Measurements from ENCODE around the gene LACTBL1.
"Not testable (repeated sequence)": the region's sequence is repeated elsewhere in the genome, so short reads cannot be mapped to it uniquely, and the experiment has no call there.

LACTBL1 gene

DNA sequence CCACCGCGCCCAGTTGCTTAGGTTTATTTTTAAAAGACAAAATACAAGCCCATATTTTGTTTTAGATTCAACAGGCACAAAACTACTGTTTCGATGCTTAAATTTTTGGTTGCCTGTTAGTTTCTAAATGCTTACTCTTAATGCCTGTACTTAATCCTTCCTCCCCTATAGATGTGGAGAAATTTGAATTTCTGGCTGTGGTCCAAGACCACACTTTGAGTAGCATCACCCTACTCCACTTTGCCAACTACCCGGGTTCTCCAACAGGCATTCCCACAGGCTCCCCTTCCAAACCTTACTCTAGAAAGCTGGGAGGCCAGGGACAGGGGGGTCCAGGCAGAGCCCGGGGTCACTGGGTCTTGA is 20.0 kb downstream of the LACTBL1 start:
- H3K4me3 ChIP-seq (replicated peaks; ENCODE audit: low read depth, low read length) = no peak overlapping the region
- DNase-seq (ENCODE audit: low read depth) = no peak
- TF ChIP-seq, protein P1, sequence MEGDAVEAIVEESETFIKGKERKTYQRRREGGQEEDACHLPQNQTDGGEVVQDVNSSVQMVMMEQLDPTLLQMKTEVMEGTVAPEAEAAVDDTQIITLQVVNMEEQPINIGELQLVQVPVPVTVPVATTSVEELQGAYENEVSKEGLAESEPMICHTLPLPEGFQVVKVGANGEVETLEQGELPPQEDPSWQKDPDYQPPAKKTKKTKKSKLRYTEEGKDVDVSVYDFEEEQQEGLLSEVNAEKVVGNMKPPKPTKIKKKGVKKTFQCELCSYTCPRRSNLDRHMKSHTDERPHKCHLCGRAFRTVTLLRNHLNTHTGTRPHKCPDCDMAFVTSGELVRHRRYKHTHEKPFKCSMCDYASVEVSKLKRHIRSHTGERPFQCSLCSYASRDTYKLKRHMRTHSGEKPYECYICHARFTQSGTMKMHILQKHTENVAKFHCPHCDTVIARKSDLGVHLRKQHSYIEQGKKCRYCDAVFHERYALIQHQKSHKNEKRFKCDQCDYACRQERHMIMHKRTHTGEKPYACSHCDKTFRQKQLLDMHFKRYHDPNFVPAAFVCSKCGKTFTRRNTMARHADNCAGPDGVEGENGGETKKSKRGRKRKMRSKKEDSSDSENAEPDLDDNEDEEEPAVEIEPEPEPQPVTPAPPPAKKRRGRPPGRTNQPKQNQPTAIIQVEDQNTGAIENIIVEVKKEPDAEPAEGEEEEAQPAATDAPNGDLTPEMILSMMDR (IDR thresholded peaks at IDR 0.05; ENCODE audit: low read length, missing control alignments) = no peak

DNA sequence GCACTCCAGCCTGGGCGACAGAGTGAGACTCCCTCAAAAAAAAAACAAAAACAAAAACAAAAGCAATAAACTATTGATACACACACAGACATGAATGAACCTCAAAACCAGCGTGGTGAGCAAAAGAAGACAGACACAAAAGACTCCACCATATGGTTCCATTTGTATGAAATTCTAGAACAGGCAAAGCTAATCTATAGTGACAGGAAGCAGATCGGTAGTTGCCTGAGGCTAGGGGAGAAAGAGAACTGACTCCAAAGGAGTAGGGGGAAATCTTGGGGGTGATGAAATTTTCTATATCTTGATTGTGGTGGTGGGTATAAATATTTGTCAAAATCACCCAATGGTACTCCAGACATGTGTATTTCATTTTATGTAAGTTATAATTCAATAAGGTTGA is 20.9 kb downstream of the LACTBL1 start:
- no peak for DNase-seq (ENCODE audit: low read depth)
- TF ChIP-seq, protein P1 (IDR thresholded peaks at IDR 0.05; ENCODE audit: low read length, missing control alignments) = no peak
- H3K4me3 ChIP-seq (replicated peaks; ENCODE audit: low read depth, low read length) = no peak overlapping the region

DNA sequence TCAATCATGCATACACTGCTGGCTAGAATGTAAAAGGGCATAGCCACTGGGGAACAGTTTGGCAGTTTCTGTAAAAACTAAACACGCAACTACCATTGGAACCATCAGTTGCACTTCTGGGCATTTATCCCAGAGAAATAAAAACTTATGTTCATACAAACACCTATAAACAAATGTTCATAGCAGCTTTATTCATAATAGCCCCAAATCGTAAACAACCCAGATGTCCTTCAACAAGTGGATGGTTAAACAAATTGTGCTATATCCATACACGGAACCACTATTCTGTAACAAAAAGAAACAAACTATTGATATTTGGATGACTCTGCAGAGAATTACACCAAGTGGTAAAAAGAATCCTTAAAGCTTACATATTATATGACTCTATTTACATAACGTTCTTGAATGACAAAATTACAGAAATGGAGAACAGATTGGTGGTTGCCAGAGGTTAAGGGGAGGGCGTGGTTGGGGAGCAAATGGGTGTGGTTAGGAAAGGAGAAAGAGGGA is 22.8 kb downstream of the LACTBL1 start:
- H3K4me3 ChIP-seq (replicated peaks; ENCODE audit: low read depth, low read length) = no peak overlapping the region
- TF ChIP-seq, protein P1 (IDR thresholded peaks at IDR 0.05; ENCODE audit: low read length, missing control alignments) = no peak
- no peak for DNase-seq (ENCODE audit: low read depth)

DNA sequence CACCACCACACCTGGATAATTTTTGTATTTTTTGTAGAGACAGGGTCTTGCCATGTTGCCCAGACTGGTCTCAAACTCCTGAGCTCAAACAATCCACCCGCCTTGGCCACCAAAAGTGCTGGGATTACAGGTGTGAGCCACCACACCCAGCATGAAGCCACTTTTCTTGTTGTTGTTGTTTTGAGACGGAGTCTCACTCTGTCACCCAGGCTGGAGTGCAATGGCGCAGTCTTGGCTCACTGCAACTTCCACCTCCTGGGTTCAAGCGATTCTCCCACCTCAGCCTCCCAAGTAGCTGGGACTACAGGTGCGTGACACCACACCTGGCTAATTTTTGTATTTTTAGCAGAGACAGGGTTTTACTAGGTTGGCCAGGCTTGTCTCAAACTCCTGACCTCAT is 27.5 kb downstream of the LACTBL1 start:
- not testable (repeated sequence) for DNase-seq (ENCODE audit: low read depth); H3K4me3 ChIP-seq (replicated peaks; ENCODE audit: low read depth, low read length)

DNA sequence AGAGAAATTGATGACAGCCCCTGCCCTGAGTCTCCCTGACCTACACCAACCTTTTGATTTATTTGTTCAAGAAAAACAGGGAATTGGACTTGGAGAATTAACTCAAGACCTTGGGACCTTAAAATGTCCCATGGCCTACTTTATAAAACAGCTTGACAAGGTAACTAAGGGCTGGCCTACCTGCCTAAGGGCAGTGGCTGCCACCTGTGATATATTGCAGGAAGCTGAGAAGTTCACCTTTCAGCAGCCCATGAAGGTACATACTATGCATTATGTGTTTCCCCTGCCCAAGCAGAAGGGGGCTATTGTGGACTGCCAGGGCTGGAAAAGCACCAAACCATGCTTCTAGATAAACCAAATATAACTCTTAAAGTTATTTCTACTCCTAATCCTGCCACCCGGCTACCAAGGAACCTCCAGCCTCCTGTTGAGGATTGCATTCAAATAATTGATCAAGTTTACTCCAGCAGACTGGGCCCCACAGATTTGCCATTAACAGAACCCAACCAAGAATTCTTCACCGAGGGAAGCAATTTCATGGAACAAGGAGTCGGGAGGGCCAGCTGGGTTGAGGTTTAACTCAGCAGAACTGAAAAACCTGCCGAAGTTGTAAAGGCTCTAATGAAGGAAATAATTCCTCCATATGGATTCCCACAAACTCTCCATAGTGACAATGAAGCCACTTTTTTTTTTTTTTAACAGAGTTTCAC is 28.2 kb downstream of the LACTBL1 start:
- no peak for DNase-seq (ENCODE audit: low read depth)
- H3K4me3 ChIP-seq (replicated peaks; ENCODE audit: low read depth, low read length) = no peak overlapping the region

DNA sequence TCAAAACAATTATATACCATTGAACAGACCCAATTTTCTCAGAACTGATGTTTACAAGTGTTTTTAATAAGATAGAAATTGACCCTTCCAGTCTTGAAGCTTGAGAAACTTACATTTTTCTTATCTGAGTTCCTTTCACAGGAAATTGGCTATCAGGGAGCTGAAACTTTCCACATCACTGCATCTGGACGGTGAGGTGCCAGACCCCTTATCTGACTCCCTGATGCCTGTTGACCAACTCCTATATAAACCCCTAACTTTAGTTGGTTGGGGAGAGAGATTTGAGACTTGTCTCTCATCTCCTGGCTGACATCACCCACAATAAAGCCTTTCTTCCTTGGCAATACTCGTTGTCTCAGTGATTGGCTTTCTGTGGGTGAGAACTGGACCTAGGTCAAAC is 31.4 kb downstream of the LACTBL1 start:
- TF ChIP-seq, protein P1 (IDR thresholded peaks at IDR 0.05; ENCODE audit: low read length, missing control alignments) = no peak
- no peak overlapping the region for H3K4me3 ChIP-seq (replicated peaks; ENCODE audit: low read depth, low read length)
- no peak for DNase-seq (ENCODE audit: low read depth)

More for the DNA sequence above, 28.2 kb downstream of the LACTBL1 start:
- TF ChIP-seq, protein P1 (IDR thresholded peaks at IDR 0.05; ENCODE audit: low read length, missing control alignments) = no peak

DNA sequence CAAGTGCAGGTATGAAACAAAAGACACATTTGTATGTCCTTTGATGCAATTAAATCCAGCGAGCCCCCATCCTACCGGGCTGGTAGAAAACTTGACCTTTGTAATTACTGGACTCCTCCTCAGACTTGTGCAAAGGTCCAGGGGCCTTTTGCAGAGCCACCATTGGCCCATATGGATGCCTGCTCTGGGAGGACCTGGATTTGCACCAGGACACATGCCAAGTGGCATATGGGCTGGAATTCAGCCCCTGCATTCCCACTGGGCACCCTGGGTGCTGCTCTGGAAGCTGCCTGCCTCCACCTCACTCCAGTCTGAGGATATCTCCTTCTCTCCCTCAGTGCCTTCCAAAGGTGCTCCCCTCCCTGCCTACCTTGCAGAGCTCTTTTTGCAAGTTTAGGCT is 36.0 kb downstream of the LACTBL1 start:
- TF ChIP-seq, protein P1 (IDR thresholded peaks at IDR 0.05; ENCODE audit: low read length, missing control alignments) = no peak
- no peak overlapping the region for H3K4me3 ChIP-seq (replicated peaks; ENCODE audit: low read depth, low read length)
- no peak for DNase-seq (ENCODE audit: low read depth)
